Hematopoietic multipotent progenitor cell treated with erythropoietin and hydrocortisone succinate and interleukin-3 and kit ligand, for 17 days (in vitro differentiated cells): ENCODE data around the gene ARFGEF3.

Experiments used
- DNase-seq: peaks from one replicate; pipeline ENCODE4 v3.0.0-alpha.2; 2015; ENCODE audit warnings: low spot score

Gene ARFGEF3

GRCh38 chr6:138242987-138243592 is 81.4 kb downstream of the ARFGEF3 start:
- no peak for DNase-seq

GRCh38 chr6:138245751-138246150 is 84.0 kb downstream of the ARFGEF3 start:
- DNase-seq: no peak

- no peak for DNase-seq
Observed at GRCh38 chr6:138246650-138247440, 85.1 kb downstream of the ARFGEF3 start.

GRCh38 chr6:138248011-138248410 is 86.3 kb downstream of the ARFGEF3 start:
- no peak for DNase-seq

- no peak for DNase-seq
Observed at GRCh38 chr6:138248878-138249277, 87.1 kb downstream of the ARFGEF3 start.

GRCh38 chr6:138250053-138250452 is 88.3 kb downstream of the ARFGEF3 start:
- DNase-seq: no peak

- no peak for DNase-seq
Observed at GRCh38 chr6:138250513-138251247, 88.9 kb downstream of the ARFGEF3 start.

- no peak for DNase-seq
Observed at GRCh38 chr6:138253731-138254130, 92.0 kb downstream of the ARFGEF3 start.

- no peak for DNase-seq
Observed at GRCh38 chr6:138255443-138255842, 93.7 kb downstream of the ARFGEF3 start.

GRCh38 chr6:138257638-138258040 is 95.9 kb downstream of the ARFGEF3 start:
- DNase-seq: no peak

- DNase-seq: no peak
Observed at GRCh38 chr6:138258197-138258596, 96.5 kb downstream of the ARFGEF3 start.

- DNase-seq: no peak
Observed at GRCh38 chr6:138258991-138259390, 97.3 kb downstream of the ARFGEF3 start.

GRCh38 chr6:138261116-138261780 is 99.5 kb downstream of the ARFGEF3 start:
- DNase-seq: no peak

- DNase-seq: no peak
Observed at GRCh38 chr6:138263963-138264362, 102.2 kb downstream of the ARFGEF3 start.

GRCh38 chr6:138264372-138264880 is 102.7 kb downstream of the ARFGEF3 start:
- no peak for DNase-seq

GRCh38 chr6:138266095-138266494 is 104.4 kb downstream of the ARFGEF3 start:
- DNase-seq: no peak

GRCh38 chr6:138267971-138268895 is 106.5 kb downstream of the ARFGEF3 start:
- DNase-seq: no peak

GRCh38 chr6:138271451-138271850 is 109.7 kb downstream of the ARFGEF3 start:
- DNase-seq: no peak

GRCh38 chr6:138272533-138273315 is 111.0 kb downstream of the ARFGEF3 start:
- no peak for DNase-seq

GRCh38 chr6:138275976-138276375 is 114.2 kb downstream of the ARFGEF3 start:
- DNase-seq: no peak
